Right cardiac atrium (tissue), 5 donors: ENCODE results near the gene SRRT. TPM values are rescaled to one million over a fixed set of nuclear protein-coding genes. Genes with fewer than 3 reads are reported as not detected.

ENCODE experiments used
- ATAC-seq, 2 donors: fragments of 200-7000 bp; cut with Tn5 transposase; one replicate each; pipeline versions ENCODE4 v1.8.0 to v1.9.1; 2020; ENCODE audit warnings: moderate library complexity in 2 of 2, mild to moderate bottlenecking in 1 of 2
- DNase-seq, 3 donors: peaks; one replicate each; pipeline ENCODE4 v3.0.0-alpha.2; 2020
- H3K27ac ChIP-seq: one replicate; pipeline ENCODE4 v1.5.1; 2013; ENCODE audit warnings: mild to moderate bottlenecking, low read length, control low read depth, moderate library complexity
- H3K27me3 ChIP-seq: one replicate; pipeline ENCODE4 v1.6.1; 2013; ENCODE audit not compliant: control insufficient read depth, insufficient read depth
- H3K4me1 ChIP-seq: one replicate; pipeline ENCODE4 v1.6.1; 2013; ENCODE audit warnings: low read length; ENCODE audit not compliant: control insufficient read depth, insufficient read depth
- H3K4me3 ChIP-seq: one replicate; pipeline ENCODE4 v1.5.1; 2013; ENCODE audit warnings: low read length, control low read depth
- H3K9me3 ChIP-seq: one replicate; pipeline ENCODE4 v1.6.1; 2013; ENCODE audit warnings: low read length; ENCODE audit not compliant: control insufficient read depth
- WGBS: extraction: QIAGEN DNeasy Blood & Tissue Kit; methylation state at CpG from one replicate; pipeline ENCODE4 v1.1.7; 2013; 5-methylcytosine and 5-hydroxymethylcytosine counted together
- intact Hi-C, 4 donors: fragments of 100-400 bp; cut with DNase I; formaldehyde crosslinking; loops; one replicate each; pipeline versions ENCODE4 v1.11.0 to v1.14.0; 2022 to 2023
- polyA plus RNA-seq: library from polyadenylated mRNA; stranded (reverse); fragments of 200-250 nt; gene quantifications from one replicate; pipeline ENCODE4 v1.2.3, GENCODE V29; 2013
- total RNA-seq, 4 donors: library from RNA; stranded (reverse); fragmentation: NEBNext Ultra II Directional; extraction: Animal tissue kit (Norgen Biotek cat#: 25700); gene quantifications; one replicate each; pipeline ENCODE4 v1.2.1, GENCODE V29; 2021
- donor health status: healthy with polysubstance abuse.
- donor health status: DM: no; HTN: yes; CAD: no.
- donor health status: DM: no; HTN: no; CAD: no.
- donor health status: DM: no; HTN: yes; CAD: no; lungs with severe emphysema.
- donor health status: DM: yes; HTN: yes; CAD: no.

Gene SRRT
- total and polyA plus RNA-seq, 5 donors = 45.8 to 88.0 (median 80.0) TPM

DNA sequence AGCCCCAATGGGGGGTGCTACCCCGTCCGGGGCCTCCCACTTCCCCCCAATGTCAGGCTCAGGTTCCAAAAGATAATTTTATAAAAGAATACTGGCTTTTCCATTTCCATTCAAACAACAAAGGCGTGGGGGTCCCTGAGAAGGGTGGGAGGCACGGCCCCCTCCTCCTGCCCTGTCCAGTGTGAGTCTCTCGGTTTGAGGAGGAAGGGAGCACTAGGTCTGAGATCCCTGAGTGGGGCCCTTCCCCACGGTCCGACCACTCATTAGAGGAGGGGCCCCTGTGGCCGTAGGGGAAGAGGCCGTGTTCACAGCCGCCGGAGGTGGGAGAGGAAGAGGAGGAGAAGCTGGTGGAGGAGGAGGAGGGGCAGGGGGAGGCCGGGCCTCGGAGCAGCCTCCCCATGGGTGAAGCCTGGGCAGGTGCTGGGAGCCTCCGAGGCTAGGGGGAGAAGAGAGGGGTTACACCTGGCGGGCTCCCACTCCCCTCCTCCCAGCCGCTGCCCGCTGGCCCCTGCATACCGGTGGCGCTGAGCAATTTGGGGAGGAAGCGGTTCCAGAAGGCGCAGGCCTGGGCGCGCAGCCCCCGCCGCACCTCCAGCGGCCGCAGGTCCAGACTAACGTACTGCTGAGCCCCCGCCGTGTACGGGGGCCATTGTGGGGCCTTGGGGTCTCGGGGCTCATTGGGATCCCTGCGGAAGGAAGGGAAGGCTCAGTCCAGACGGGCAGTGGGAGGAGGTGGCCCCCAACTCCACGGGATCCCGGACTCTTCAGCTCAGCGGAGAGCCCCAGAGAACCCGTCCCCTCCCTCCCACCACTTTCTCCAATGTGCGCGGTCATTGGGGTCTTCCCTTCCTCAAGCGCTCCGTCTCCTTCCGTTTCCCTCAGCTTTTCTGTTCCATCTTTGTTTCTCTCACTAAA lies 16.0 kb downstream of the SRRT start:
- WGBS = 17% methylated on average over 43 of the region's 43 CpGs
- intact Hi-C loops = loop anchor here in 1 of 4 donors (10.0 kb wide), 1 partner anchor 274 kb away; the partner anchor contains the start of gene VGF
- Histone ChIP-seq H3K9me3 (no peaks in the 10 kb centered on the region), H3K4me3 (peak overlapping the region; percentile 51), H3K27me3 (no peaks in the 10 kb centered on the region), H3K27ac (peak overlapping the region; percentile 88), H3K4me1 (peaks cover 4% of the 10 kb centered on the region)
- ATAC-seq (peak in 1 of 2 donors; percentile 1), DNase-seq (peak; percentile 47 to 74 (median 65))

DNA sequence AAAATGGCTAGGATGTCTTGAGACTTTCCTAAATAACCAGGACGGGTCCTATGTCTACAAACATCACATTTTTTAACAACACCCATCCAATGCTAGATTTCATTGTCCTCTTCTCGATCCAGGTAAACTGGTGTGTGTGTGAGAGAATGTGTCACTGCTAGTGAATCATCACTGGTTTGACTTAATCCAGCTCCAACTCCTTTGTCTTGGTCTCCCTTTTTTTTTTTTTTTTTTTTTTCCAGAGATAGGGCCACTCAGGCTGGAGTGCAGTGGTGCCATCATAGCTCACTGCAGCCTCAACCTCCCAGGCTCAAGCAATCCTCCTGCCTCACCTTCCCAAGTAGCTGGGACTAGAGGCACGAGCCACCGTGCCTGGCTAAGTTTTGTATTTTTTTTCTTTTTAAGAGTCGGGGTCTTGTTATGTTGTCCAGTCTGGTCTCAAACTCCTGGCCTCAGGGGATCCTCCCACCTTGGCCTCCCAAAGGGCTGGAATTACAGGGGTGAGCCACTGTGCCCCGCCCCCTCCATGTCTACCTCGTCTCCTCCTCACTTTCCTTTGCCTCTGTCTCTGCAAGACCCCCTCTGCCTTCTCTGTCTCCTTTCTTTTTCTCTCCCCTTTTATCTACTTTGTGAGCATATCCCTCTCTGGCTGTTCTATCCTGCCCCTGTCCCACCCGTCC lies 16.8 kb downstream of the SRRT start:
- peaks cover 4% of the 10 kb centered on the region for H3K4me1 ChIP-seq
- ATAC-seq = no peak
- H3K27me3 ChIP-seq = no peaks in the 10 kb centered on the region
- 80% methylated on average over 8 of the region's 8 CpGs for WGBS
- H3K27ac ChIP-seq = no peak overlapping the region
- no peak for DNase-seq
- H3K9me3 ChIP-seq = no peaks in the 10 kb centered on the region
- H3K4me3 ChIP-seq = no peak overlapping the region
- intact Hi-C loops = loop anchor here in 1 of 4 donors (10.0 kb wide), 1 partner anchor 273 kb away; the partner anchor contains the start of gene VGF

DNA sequence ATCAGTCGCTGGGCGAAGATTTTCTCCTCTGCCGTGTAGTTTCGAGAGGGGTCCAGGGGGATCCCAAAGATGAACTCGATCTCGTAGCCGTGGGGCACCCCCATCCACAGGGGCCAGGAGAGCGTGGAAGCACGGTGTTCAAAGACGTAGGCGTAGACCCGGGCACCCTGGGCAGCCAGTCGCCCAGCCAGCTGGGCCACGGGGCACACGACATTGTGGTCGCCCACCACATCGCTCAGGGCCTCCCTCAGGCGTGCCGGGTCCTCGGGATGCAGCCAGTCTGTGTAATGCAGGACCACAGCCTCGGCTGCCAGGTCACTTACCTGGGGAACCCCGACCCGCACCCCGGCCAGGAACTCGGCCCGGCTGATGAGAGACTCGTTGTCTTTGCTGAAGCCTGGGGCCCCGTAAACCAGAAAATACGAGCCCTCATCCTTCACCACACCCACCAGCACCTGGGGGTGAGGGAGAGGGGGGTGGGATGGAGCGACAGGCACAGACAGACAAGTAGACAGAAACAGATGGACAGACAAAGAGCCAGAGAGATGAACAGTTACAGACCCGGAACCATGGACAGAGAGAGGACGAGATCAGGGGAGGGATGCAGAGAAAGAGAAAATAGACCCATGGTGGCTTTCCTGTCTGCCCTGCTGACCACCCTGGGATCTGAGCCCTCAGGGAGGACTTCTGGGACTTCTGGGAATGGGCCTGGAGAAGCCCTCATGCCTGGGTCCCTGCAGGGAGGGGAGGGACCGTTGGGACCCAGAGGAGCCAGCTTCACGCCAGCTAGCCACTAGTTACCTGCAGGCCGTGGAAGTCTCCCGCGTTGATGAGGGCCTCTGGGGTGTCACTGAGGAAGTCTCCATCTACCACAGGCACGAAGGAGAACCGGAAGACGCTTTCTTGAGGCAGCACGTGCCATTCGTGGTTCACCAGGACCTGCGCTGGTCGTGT lies 17.7 kb downstream of the SRRT start:
- Histone ChIP-seq H3K27ac (no peak overlapping the region), H3K4me3 (no peak overlapping the region), H3K4me1 (peaks cover 4% of the 10 kb centered on the region), H3K27me3 (no peaks in the 10 kb centered on the region), H3K9me3 (no peaks in the 10 kb centered on the region)
- ATAC-seq = no peak
- intact Hi-C loops = loop anchor here in 1 of 4 donors (10.0 kb wide), 1 partner anchor 272 kb away; the partner anchor contains the start of gene VGF
- 89% methylated on average over 44 of the region's 44 CpGs for WGBS
- DNase-seq = peak in 2 of 3 donors; percentile 23 to 73

DNA sequence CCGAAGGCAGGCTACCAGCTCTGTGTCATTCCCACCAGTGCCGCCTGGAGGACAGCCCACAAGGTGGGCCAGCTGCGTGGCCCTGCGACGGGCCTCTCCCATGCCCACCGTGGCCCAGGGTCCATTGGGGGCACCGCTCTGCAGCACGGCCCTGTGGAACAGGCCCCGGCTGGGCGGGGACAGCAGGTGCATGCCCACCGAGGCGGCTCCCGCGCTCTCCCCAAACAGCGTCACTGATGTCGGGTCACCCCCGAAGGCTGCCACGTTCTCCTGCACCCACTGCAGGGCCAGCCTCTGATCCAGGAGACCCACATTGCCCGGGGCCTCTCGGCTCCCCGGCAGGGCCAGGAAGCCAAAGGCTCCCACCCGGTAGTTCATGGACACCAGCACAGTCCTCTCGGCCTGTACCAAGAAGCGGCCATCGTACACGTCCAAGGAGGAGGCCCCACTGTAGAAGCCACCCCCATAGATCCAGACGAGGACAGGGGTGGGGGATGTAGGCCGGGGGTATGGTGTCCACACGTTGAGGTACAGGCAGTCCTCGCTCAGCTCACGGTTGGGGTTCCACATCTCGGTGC lies 18.5 kb downstream of the SRRT start:
- Histone ChIP-seq H3K4me3 (no peak overlapping the region), H3K4me1 (peaks cover 4% of the 10 kb centered on the region), H3K9me3 (no peaks in the 10 kb centered on the region), H3K27ac (no peak overlapping the region), H3K27me3 (no peaks in the 10 kb centered on the region)
- intact Hi-C loops = loop anchor here in 1 of 4 donors (10.0 kb wide), 1 partner anchor 271 kb away; the partner anchor contains the start of gene VGF
- ATAC-seq (no peak), DNase-seq (peak in 1 of 3 donors; percentile 24)
- 92% methylated on average over 32 of the region's 32 CpGs for WGBS

DNA sequence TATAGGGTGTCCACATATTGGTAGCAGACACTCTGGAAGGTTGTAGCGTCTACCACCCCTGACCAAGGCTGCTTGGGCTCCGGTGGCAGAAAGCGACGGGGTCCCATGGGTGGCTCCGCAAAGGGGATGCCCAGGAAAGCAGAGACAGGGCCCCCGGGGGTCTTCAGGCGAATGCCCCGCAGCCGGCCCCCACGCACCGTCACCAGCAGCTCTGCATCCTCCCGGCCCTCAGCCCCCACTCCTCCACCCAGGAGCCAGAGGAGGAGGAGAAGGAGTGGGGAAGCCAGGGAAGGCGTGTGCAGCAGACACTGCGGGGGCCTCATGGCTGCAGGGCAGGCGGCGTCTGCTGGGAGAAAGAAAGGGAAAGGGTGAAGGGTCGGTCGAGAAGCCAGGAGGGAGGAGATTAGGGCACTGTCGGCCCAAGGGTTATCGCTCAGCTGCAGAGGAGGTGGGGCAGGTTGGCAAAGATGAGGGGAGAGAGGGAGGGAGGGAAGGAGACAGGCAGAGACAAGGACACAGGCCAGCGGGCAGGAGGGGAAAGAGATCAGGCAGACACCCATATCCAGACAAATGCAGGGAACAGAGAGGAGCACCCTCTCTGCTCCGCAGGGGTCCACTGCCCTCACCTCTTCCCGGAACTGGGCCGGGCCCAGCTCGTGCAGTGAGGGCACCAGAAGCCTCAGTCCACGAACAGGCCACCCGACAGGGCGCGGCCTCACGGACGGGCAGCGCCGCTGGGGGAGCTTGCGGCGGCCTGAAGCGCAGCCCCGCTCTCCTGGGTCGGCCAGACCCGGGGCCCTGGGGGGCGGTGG lies 19.2 kb downstream of the SRRT start:
- peak in 1 of 3 donors; percentile 21 for DNase-seq
- no peak overlapping the region for H3K4me3 ChIP-seq
- no peaks in the 10 kb centered on the region for H3K27me3 ChIP-seq
- intact Hi-C loops = loop anchor here in 1 of 4 donors (10.0 kb wide), 1 partner anchor 271 kb away; the partner anchor contains the start of gene VGF
- no peaks in the 10 kb centered on the region for H3K4me1 ChIP-seq
- H3K9me3 ChIP-seq = no peaks in the 10 kb centered on the region
- 38% methylated on average over 40 of the region's 40 CpGs for WGBS
- H3K27ac ChIP-seq = no peak overlapping the region
- no peak for ATAC-seq

DNA sequence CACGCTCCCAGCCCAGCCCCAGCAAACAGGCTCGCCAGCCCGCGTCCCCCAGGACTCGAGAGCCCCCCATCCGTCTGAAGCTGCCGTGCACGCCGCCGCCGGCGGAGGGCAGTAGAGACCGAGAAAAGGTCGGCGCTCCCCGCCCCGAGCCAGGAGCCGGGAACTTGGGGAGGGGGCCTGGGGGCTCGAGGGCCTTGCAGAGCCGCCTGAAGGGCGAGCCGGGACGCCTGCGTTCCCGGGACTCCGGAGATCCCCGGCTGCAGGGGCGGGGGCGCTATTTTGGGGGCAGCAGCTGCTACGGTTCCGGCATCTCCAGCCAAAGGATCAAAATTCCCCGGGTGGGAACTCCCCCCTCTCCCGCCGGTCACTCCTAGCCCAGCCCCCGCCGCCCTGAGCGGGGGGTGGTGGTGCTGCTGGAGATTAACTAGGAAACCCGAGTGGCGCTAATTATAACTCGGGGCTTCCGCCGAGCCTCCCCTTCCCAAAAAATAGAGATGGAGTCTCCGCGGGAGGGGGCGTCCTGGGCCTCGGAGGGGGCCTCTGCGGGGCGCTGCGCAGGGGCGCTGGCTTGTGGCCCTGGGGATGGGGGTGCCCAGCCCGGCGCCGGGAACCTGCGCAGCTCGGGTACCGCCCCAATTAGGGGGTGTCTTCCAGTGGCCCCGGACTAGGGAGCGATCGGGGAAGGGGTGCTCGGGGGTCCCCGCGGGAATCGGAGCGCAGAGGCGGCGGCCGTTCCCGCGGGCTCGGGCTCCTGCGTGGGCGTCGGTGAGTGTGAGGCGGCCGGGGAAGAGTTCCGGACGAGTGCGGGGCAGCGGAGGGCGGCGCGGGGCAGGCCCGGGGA lies 20.2 kb downstream of the SRRT start:
- H3K9me3 ChIP-seq = no peaks in the 10 kb centered on the region
- peak in 1 of 2 donors; percentile 4 for ATAC-seq
- 1% methylated on average over 83 of the region's 83 CpGs for WGBS
- peak; percentile 61 to 84 (median 82) for DNase-seq
- no peaks in the 10 kb centered on the region for H3K4me1 ChIP-seq
- H3K4me3 ChIP-seq = peak overlapping the region; percentile 53
- no peak overlapping the region for H3K27ac ChIP-seq
- no peaks in the 10 kb centered on the region for H3K27me3 ChIP-seq
- intact Hi-C loops = loop anchor here in 3 of 4 donors (5.0 to 10.0 kb wide), 3 partner anchors 162 to 270 kb away; partner anchors contain the start of gene VGF (in 1 of the 3)

DNA sequence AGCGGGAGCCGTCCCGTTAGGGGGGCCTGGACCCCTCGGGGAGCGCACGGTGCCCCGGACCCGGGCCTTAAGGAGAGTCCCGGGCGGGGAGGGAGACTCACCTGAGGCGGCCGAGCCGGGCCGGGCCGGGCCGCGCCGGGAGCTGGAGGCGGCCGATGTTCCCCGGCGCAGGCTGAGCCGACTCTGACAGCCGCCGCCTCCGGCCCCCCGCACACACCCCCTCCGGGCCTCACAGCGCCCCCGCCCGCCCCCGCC lies 20.7 kb downstream of the SRRT start, which contains the start of gene ACHE:
TSS of gene ACHE (minus strand) at position 188 of the 255 bp plus-strand sequence. CDS start 1,656 bp downstream, outside the sequence.
- intact Hi-C loops = loop anchor here in 3 of 4 donors (5.0 to 10.0 kb wide), 3 partner anchors 162 to 269 kb away; partner anchors contain the start of gene VGF (in 1 of the 3)
- H3K4me1 ChIP-seq = no peaks in the 10 kb centered on the region
- no peaks in the 10 kb centered on the region for H3K9me3 ChIP-seq
- peak within 1 kb of the TSS; percentile 53 for H3K4me3 ChIP-seq
- DNase-seq (no peak), ATAC-seq (peak; percentile 4 to 20)
- WGBS = under 1% methylated on average over 31 of the region's 32 CpGs
- no peak within 1 kb of the TSS for H3K27ac ChIP-seq
- H3K27me3 ChIP-seq = no peaks in the 10 kb centered on the region

DNA sequence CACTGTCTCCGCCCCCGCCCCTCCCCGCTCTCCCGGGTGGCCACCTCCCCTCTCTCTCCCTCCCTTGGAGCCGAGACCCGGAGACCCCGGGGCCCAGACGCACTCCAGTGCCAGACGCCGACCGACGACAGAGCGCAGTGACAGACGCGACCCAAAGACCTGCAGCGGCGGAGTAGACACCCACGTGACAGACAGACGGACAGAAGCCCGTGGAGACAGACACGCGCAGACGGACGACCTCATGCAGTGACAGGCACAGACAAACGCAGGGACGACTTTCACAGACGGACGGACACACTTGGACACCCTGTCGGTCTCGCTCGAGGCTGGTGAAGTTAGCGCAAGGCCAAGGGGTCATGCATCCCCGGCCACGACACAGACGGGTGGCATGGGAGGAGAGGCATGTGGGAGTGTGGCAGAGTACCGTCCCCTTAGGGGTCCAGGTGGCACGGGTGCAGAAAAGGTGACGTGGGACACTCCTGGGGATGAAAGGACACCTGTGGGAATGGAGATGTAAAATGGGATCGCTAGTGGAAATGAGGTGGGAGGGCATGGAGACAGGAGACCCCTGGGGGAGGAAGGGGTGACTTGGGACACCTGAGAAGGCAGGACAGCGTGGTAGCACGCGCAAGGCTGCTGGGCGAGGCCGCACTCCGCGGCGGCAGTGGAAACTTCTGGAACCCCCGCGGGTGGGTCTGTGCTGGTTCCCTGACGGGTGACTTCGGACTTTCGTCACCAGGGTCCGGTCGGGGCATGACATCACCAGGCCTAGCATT lies 21.2 kb downstream of the SRRT start:
- 3% methylated on average over 53 of the region's 54 CpGs for WGBS
- ATAC-seq (peak in 1 of 2 donors; percentile 22), DNase-seq (peak in 2 of 3 donors; percentile 49 to 82)
- intact Hi-C loops = loop anchor here (2.0 to 10.0 kb wide), 4 partner anchors 161 to 269 kb away; partner anchors contain the start of gene VGF (in 1 of the 4)
- Histone ChIP-seq H3K4me3 (peak overlapping the region; percentile 53), H3K9me3 (no peaks in the 10 kb centered on the region), H3K27ac (no peak overlapping the region), H3K4me1 (no peaks in the 10 kb centered on the region), H3K27me3 (no peaks in the 10 kb centered on the region)
